Thoracic aorta (tissue), 2 donors: ENCODE data around the gene TOE1. TPM values are rescaled to one million over a fixed set of nuclear protein-coding genes. Genes with fewer than 3 reads are reported as not detected.
"Not testable (repeated sequence)": the region's sequence is repeated elsewhere in the genome, so short reads cannot be mapped to it uniquely, and the experiment has no call there.

Experiments used
- ATAC-seq: fragments of 150-250 bp; one replicate; pipeline ENCODE4 v1.8.0; 2017; ENCODE audit warnings: low read depth; ENCODE audit not compliant: insufficient number of reproducible peaks, low FRiP score
- DNase-seq: peaks from one replicate; pipeline ENCODE4 v3.0.0-alpha.2; 2020; ENCODE audit warnings: low spot score
- H3K27ac ChIP-seq, 2 donors: fragments of 200-600 bp; sonication (generic); 1 replicate in 1 of 2; 2 replicates in 1 of 2; pipeline ENCODE4 v1.5.1; 2016; ENCODE audit warnings: mild to moderate bottlenecking in 2 of 2, moderate library complexity in 2 of 2
- H3K27me3 ChIP-seq: fragments of 200-600 bp; sonication (generic); replicated peaks from 2 replicates; pipeline ENCODE4 v1.6.0; 2016; ENCODE audit warnings: mild to moderate bottlenecking; ENCODE audit not compliant: insufficient read depth
- H3K36me3 ChIP-seq: fragments of 200-600 bp; sonication (generic); one replicate; pipeline ENCODE4 v1.5.1; 2016
- H3K4me1 ChIP-seq, 2 donors: fragments of 200-600 bp; sonication (generic); 1 replicate in 1 of 2; 2 replicates in 1 of 2; pipeline versions ENCODE4 v1.5.1 to v1.6.0; 2016; ENCODE audit warnings: low read depth in 2 of 2, mild to moderate bottlenecking in 1 of 2; ENCODE audit not compliant: control insufficient read depth in 1 of 2
- H3K4me3 ChIP-seq: fragments of 200-600 bp; sonication (generic); 2 replicates; pipeline ENCODE4 v1.5.1; 2016; ENCODE audit warnings: mild to moderate bottlenecking
- H3K9me3 ChIP-seq: fragments of 200-600 bp; sonication (generic); 2 replicates; pipeline ENCODE4 v1.5.1; 2016
- total RNA-seq, 2 donors: library from RNA; depleted of rRNA; stranded (reverse); fragments of >200 nt; gene quantifications; one replicate each; pipeline versions ENCODE4 v1.1.0 to v1.2.3, GENCODE V29; 2016
- TF ChIP-seq, protein P1 (sequence below): fragments of 200-600 bp; sonication (generic); IDR thresholded peaks from one replicate; pipeline ENCODE4 v1.5.1; 2019; ENCODE audit warnings: antibody characterized with exemption

TOE1 gene
- 10 to 100 TPM in 1 of 2 donors, 1 to 10 TPM in 1; 4.7 to 10.5 TPM for total RNA-seq

DNA sequence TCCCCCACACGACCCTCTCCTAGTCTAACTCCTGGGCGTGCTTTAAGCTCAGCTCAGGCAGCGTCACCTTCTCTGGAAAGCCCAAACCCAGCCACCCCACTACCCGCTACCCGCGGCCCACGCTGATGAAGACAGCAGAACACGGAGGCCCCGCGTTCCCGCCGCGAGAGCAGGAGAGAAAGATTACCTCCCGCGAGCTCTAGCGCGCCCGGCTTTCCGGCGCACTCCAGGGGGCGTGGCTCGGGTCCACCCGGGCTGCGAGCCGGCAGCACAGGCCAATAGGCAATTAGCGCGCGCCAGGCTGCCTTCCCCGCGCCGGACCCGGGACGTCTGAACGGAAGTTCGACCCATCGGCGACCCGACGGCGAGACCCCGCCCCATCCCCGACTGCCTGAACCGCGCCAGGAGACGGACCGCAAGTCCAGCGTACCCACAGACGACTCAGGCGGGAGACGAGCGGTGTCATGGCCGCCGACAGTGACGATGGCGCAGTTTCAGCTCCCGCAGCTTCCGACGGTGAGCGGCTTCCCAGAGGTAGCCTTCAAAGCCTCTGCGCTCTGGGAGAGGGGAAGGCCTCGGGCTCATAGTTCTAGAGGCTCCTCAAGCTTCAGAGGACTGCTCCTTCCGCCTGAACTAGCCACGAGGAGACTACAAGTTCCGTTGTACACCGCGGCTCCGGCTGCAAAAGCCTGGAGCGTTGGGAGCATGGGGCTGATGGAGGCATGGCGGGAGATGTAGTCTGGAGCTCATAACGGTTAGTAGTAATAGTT lies at the start of gene TOE1, which contains the start of gene MUTYH:
TOE1 (plus strand) TSS at position 382 of the 770 bp plus-strand sequence; CDS start at position 465, 83 bp downstream.
MUTYH (minus strand) TSS at position 652 of the 770 bp plus-strand sequence. CDS start 5,935 bp downstream, outside the sequence.
- H3K4me3 ChIP-seq = peak within 1 kb of the TSS; percentile 94
- DNase-seq = peak; percentile 57
- ATAC-seq = peak; percentile 62

DNA sequence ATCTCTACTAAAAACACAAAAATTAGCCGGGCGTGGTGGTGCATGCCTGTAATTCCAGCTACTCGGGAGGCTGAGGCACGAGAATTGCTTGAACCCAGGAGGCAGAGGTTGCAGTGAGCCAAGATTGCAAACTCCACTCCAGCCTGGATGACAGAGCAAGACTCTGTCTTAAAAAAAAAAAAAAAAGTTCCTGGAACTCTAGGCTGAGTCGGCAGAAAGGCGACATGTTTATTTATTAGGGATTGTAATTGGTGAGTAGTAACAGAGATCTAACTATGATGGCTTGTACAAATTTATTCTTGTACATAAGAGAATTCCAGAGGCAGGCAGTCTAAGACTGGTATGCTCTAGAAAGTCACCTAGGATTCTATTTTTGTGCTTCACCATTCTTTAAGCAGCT lies 49.0 kb upstream of the TOE1 start:
- H3K4me3 ChIP-seq, H3K27ac ChIP-seq, H3K27me3 ChIP-seq, ATAC-seq, H3K9me3 ChIP-seq, H3K4me1 ChIP-seq, DNase-seq, H3K36me3 ChIP-seq: not testable (repeated sequence)

More for the DNA sequence above, at the start of gene TOE1, which contains the start of gene MUTYH:
- no peaks in the 10 kb centered on the region for H3K27me3 ChIP-seq
- no peaks in the 10 kb centered on the region for H3K9me3 ChIP-seq
- peak within 1 kb of the TSS; percentile 98 to 100 for H3K27ac ChIP-seq
- H3K36me3 ChIP-seq = peaks cover 24% of the 10 kb centered on the region
- TF ChIP-seq, protein P1, sequence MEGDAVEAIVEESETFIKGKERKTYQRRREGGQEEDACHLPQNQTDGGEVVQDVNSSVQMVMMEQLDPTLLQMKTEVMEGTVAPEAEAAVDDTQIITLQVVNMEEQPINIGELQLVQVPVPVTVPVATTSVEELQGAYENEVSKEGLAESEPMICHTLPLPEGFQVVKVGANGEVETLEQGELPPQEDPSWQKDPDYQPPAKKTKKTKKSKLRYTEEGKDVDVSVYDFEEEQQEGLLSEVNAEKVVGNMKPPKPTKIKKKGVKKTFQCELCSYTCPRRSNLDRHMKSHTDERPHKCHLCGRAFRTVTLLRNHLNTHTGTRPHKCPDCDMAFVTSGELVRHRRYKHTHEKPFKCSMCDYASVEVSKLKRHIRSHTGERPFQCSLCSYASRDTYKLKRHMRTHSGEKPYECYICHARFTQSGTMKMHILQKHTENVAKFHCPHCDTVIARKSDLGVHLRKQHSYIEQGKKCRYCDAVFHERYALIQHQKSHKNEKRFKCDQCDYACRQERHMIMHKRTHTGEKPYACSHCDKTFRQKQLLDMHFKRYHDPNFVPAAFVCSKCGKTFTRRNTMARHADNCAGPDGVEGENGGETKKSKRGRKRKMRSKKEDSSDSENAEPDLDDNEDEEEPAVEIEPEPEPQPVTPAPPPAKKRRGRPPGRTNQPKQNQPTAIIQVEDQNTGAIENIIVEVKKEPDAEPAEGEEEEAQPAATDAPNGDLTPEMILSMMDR = no peak
- peaks cover 13 to 30% of the 10 kb centered on the region in 2 donors for H3K4me1 ChIP-seq

DNA sequence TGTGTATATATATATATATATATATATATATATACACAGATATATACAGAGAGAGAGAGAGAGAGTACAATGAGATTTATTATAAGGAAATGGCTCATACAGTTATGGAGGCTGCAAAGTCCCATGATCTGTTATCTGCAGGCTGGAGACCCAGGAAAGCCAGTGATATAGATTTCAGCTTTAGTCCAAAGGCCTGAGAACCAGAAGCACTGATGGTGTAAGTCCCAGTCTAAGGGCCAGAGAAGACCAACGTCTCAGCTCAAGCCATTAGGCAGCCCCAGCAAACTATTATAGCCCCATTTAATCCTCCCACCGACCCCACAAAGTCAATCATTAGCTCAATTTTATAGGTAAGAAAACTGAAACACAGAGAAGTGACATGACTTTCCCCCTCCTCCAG lies 48.3 kb upstream of the TOE1 start:
- Histone ChIP-seq H3K36me3 (no peaks in the 10 kb centered on the region), H3K9me3 (no peaks in the 10 kb centered on the region), H3K27ac (no peak overlapping the region), H3K27me3 (no peaks in the 10 kb centered on the region), H3K4me1 (no peaks in the 10 kb centered on the region), H3K4me3 (no peak overlapping the region)
- TF ChIP-seq, protein P1 = no peak
- no peak for ATAC-seq
- no peak for DNase-seq

DNA sequence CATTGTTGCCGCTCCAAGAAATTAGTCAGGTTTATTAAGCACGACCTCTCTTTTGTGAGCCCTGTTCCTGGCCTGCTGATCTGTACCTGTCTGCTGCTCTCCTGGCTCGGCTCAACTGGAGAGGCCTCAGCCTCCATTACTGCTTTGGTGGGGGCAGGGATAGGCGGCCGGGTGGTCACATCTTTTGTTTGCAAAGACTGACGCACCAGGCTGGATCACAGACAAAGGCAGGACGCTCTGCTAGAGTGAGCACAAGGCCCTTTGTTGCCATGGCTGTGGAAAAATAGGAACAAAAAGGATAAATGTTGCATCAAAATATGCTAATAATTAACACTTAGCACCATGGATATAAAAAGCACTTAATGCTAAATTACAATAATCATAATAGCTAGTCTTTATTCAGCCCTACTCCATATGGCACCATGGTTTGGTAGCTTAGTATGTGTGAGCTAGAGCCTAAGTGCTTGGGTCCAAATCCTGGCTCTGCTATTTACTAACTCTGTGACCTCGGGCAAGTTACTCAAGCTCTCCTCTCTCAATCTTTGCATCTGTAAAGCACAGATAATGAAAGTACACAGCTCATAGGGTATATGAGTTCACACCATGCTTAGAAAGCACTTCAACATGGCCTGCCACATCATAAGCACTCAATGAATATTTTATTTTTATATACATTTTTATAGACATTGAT lies 42.2 kb upstream of the TOE1 start:
- Histone ChIP-seq H3K4me1 (no peaks in the 10 kb centered on the region), H3K36me3 (no peaks in the 10 kb centered on the region), H3K27ac (no peak overlapping the region), H3K4me3 (no peak overlapping the region), H3K9me3 (no peaks in the 10 kb centered on the region), H3K27me3 (no peaks in the 10 kb centered on the region)
- TF ChIP-seq, protein P1 = no peak
- ATAC-seq (no peak), DNase-seq (no peak)

DNA sequence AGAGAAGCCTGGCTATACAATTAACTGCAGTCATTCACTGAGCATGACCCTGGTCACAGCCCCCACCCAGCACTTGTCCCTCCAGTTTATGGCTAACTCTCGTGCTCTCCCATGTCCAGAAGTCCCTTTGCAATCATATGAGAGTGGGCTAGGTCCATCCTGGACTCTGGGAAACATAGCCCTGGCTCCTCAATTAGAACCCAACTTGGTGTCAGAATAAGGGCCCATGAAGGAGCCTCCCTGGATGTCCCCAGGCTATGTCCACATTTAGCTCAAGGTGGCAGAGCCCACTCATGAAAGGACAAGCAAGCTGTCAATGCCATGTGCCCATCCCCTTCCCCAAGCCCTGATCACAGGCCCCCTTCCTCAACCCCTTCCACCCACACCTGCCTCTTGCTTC lies 40.7 kb upstream of the TOE1 start:
- no peaks in the 10 kb centered on the region for H3K27me3 ChIP-seq
- TF ChIP-seq, protein P1 = no peak
- H3K4me1 ChIP-seq = peaks cover under 1 to 2% of the 10 kb centered on the region in 2 donors
- no peak for DNase-seq
- no peaks in the 10 kb centered on the region for H3K36me3 ChIP-seq
- H3K27ac ChIP-seq = no peak overlapping the region
- H3K4me3 ChIP-seq = no peak overlapping the region
- ATAC-seq = no peak
- H3K9me3 ChIP-seq = no peaks in the 10 kb centered on the region
